ENCODE measurements around the gene DNAH7. TPM values are rescaled to one million over a fixed set of nuclear protein-coding genes. Genes with fewer than 3 reads are reported as not detected.

The DNAH7 gene
- total RNA-seq, 4 donors from 2014 or later: 1.3 to 11.9 (median 2.4) TPM

DNA sequence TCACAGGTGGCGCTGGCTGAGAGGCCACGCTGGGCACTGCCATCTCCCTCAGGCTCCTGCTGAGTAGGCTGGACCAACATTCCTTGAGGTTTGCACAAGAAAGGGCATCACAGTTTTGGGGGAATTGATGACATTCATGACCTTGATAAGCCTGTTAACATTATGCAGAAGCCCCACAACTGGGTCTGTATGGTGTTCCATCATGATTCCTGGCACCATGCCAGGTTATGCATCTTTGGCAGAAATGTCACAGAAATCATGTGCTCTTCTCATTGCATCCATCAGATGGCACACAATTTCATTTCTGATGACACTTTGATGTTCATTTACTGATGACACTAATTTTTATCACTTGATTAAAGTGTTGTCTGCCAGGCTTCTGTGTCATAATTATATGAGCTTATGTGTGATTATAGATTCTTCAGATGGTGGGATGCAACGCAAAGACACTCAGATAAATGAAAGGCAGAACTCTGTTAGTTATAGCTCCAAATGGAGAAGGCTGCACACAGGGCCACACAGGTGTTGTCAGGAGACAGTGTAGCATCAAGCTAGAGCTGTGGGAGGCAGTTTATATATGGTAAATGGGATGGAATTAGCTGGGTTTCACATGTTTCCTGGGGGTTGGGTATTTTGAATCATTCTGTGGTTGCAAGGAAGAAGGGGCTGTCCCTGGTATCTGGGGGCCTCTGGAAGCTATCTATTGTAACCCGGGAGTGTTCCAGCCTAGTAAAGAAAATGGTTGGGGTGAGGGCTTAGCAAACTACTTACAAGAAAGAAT lies 220.3 kb downstream of the DNAH7 start:
- Histone ChIP-seq H3K27ac (no peak overlapping the region), H3K4me1 (no peaks in the 10 kb centered on the region), H3K27me3 (no peaks in the 10 kb centered on the region), H3K9me3 (no peaks in the 10 kb centered on the region), H3K4me3 (no peak overlapping the region), H3K36me3 (no peaks in the 10 kb centered on the region)
- TF ChIP-seq POLR2A (IDR thresholded peaks at IDR 0.05) (no peak), CTCF (IDR thresholded peaks at IDR 0.05) (no peak)
- no peak for DNase-seq

- Histone ChIP-seq H3K4me3 (no peak overlapping the region), H3K9me3 (no peaks in the 10 kb centered on the region), H3K27ac (no peak overlapping the region), H3K4me1 (no peaks in the 10 kb centered on the region), H3K27me3 (no peaks in the 10 kb centered on the region), H3K36me3 (no peaks in the 10 kb centered on the region)
- no peak for DNase-seq
- TF ChIP-seq CTCF (IDR thresholded peaks at IDR 0.05): no peak
- TF ChIP-seq POLR2A (IDR thresholded peaks at IDR 0.05): no peak
Measured at GRCh38 chr2:195842932-195843331, 225.7 kb downstream of the DNAH7 start.

DNA sequence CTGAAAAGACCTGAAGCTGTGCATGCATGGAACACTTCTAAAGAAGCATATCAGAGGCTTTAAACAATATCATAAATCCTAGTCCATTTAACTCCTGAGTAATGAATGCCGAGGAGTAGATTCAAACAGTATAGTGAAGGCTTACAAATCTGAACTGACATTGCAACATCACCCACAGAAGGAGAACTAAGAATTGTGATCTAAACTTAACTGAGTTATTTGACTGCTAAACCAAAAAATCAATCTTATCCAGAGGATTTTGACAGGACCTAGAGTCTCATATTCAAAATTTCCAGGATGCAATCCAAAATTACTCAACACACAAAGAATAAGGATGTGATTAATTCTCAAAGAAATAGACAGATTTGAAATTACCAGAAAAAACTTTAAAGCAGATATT lies 230.6 kb downstream of the DNAH7 start:
- H3K9me3 ChIP-seq: no peaks in the 10 kb centered on the region
- no peak for DNase-seq
- no peaks in the 10 kb centered on the region for H3K27me3 ChIP-seq
- TF ChIP-seq POLR2A (IDR thresholded peaks at IDR 0.05) (no peak), CTCF (IDR thresholded peaks at IDR 0.05) (no peak)
- H3K36me3 ChIP-seq: no peaks in the 10 kb centered on the region
- H3K4me3 ChIP-seq: no peak overlapping the region
- H3K27ac ChIP-seq: no peak overlapping the region
- no peaks in the 10 kb centered on the region for H3K4me1 ChIP-seq

GRCh38 chr2:195836002-195836401 lies 232.6 kb downstream of the DNAH7 start:
- Histone ChIP-seq H3K9me3 (no peaks in the 10 kb centered on the region), H3K36me3 (no peaks in the 10 kb centered on the region), H3K27ac (no peak overlapping the region), H3K4me3 (no peak overlapping the region), H3K27me3 (no peaks in the 10 kb centered on the region), H3K4me1 (no peaks in the 10 kb centered on the region)
- DNase-seq: no peak
- no peak for TF ChIP-seq POLR2A (IDR thresholded peaks at IDR 0.05)
- TF ChIP-seq CTCF (IDR thresholded peaks at IDR 0.05): no peak

DNA sequence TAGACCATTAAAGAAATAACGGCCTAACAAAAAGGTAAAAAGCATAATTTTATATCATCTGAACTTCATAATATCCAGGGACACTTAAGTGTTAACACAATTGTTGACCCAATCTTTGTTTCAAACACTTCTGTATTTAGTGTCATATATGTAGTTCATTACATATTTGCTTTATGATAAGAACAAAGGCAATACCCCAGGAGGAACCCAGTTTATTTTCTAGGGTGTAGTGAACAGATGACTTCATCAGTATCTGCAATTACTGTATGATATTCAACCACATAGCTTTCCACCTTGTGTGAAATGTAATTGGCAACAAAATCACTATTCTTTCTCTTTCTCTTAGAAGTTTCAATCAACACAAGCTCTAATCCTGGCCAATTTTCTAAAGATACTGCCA lies 233.8 kb downstream of the DNAH7 start:
- no peak for DNase-seq
- Histone ChIP-seq H3K4me1 (no peaks in the 10 kb centered on the region), H3K27me3 (no peaks in the 10 kb centered on the region), H3K27ac (no peak overlapping the region), H3K9me3 (no peaks in the 10 kb centered on the region), H3K4me3 (no peak overlapping the region), H3K36me3 (no peaks in the 10 kb centered on the region)
- TF ChIP-seq POLR2A (IDR thresholded peaks at IDR 0.05) (no peak), CTCF (IDR thresholded peaks at IDR 0.05) (no peak)
